ENCODE data around the gene NPEPL1. TPM values are rescaled to one million over a fixed set of nuclear protein-coding genes. Genes with fewer than 3 reads are reported as not detected.
A peak's percentile ranks its signal among the peaks of the same experiment; 100 is the strongest.
"Not testable (repeated sequence)": the region's sequence is repeated elsewhere in the genome, so short reads cannot be mapped to it uniquely, and the experiment has no call there.

NPEPL1 gene
- polyA plus RNA-seq, 4 donors, result 16.5 to 30.4 (median 26.3) TPM

DNA sequence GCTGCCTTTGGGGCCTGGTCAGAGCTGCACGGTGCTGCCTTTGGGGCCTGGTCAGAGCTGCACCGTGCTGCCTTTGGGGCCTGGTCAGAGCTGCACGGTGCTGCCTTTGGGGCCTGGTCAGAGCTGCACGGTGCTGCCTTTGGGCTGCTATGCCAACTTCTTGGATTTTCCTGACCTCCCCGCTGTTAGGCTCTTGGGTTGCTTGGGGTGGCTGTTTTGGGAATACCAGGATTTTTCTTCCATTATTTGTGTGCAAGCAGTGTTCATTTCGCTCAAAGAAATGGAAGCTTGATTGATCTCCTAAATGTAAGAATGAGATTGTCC, 44.1 kb upstream of the NPEPL1 start:
- not testable (repeated sequence) for H3K4me1 ChIP-seq (ENCODE audit: control insufficient read depth in 3 of 3, insufficient read depth in 2 of 3, low read depth in 1 of 3, low read length in 2 of 3); FAIRE-seq; H3K9me3 ChIP-seq (ENCODE audit: control insufficient read depth in 2 of 2, insufficient read depth in 1 of 2, low read depth in 1 of 2, low read length in 1 of 2); DNase-seq; H3K27ac ChIP-seq (ENCODE audit: low read depth in 1 of 3, low read length in 2 of 3); H3K27me3 ChIP-seq (ENCODE audit: control insufficient read depth in 3 of 3, insufficient read depth in 3 of 3, low read length in 3 of 3); H3K36me3 ChIP-seq (ENCODE audit: control insufficient read depth in 3 of 3, insufficient read depth in 2 of 3, low read depth in 1 of 3, low read length in 3 of 3); H3K4me3 ChIP-seq (ENCODE audit: low read depth in 1 of 3, low read length in 3 of 3)
- WGBS, 3 donors, result 90 to 93% (median 92%) methylated on average over 6 of the region's 6 CpGs

DNA sequence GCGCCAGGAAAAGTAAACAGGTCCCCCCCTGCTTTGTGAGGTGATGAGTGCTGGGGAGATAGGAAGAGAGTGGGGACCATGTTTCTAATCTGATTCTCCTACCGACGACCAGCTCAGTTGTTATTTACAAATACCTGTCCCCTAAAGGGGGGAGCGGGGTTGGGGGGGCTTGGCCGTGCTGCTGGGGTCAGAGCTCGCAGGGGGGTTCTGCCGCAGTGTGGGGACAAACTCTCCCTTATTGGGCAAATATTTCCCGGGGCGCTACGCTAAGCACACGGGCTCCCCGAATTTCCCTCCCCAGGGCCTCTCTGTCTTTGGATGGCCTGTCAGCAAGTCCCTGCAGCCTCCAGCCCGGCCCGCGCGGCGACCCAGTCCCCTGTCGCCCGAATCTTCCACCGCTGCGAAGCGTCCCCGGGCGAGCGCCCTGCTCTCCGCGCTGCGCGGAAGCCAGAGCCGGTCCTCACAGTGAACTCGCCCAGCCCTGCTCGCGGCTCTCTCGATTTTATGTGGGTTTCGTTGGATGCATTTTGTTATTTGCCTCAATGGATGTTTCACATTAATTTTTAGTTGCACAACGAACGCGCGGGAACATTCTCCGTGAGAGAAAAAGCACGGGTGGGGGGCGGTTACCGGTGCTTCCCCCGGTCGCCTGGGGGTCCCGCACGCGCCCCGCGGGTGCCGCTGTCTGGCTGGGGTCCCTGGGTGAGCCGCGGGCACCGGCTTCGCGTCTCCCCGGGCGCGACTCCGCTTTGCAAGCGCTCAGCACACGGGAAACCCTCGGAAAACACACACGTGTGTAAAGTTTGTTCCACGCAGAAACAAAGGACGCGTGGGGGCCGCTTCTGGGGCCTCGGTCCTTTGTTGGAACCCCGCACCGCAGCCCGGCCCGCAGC, 43.1 kb upstream of the NPEPL1 start:
- Histone ChIP-seq H3K4me1 (ENCODE audit: control insufficient read depth in 3 of 3, insufficient read depth in 2 of 3, low read depth in 1 of 3, low read length in 2 of 3) (peaks cover 0 to 4% (median 1%) of the 10 kb centered on the region in 3 donors), H3K27me3 (ENCODE audit: control insufficient read depth in 3 of 3, insufficient read depth in 3 of 3, low read length in 3 of 3) (no peaks in the 10 kb centered on the region), H3K4me3 (ENCODE audit: low read depth in 1 of 3, low read length in 3 of 3) (peak overlapping the region; percentile 44 to 94 (median 51)), H3K36me3 (ENCODE audit: control insufficient read depth in 3 of 3, insufficient read depth in 2 of 3, low read depth in 1 of 3, low read length in 3 of 3) (no peaks in the 10 kb centered on the region), H3K27ac (ENCODE audit: low read depth in 1 of 3, low read length in 2 of 3) (peak overlapping the region in 2 of 3 donors; percentile 86 to 94), H3K9me3 (ENCODE audit: control insufficient read depth in 2 of 2, insufficient read depth in 1 of 2, low read depth in 1 of 2, low read length in 1 of 2) (no peaks in the 10 kb centered on the region)
- 4 to 12% (median 5%) methylated on average over 69 to 73 of the region's 73 CpGs for WGBS, 3 donors
- FAIRE-seq (no peak), DNase-seq (peak; percentile 21 to 49)

DNA sequence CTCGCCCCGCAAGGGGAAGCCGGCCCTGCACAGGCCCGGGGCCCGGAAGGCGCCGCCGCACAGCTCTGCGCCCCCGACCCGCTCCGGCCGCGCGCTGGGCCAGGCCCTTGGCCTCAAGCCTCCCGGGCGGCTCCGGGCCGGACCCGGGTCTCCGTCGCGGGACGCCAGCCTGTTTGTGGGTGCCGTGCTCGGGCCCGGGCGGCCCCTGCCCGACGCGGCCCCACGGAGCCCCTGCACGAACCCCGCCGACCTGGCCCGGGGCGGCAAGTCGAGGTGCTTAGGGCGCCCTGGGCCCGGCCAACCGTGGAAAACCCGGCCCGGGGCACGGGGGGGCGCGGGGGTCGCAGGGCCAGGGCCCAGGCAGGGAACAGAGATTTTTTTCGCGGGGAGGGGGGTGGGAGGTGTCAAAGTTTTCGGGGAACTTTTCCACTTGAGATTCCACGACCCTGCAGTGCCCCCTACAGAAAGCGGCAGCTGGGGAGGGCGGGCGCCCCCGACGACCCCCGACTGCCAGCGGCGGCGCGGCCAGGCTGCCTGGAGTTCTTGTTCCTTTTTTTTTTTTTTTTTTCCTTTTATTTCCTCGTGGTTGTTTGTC, 42.3 kb upstream of the NPEPL1 start:
- Histone ChIP-seq H3K27ac (ENCODE audit: low read depth in 1 of 3, low read length in 2 of 3) (peak overlapping the region; percentile 86 to 98 (median 94)), H3K27me3 (ENCODE audit: control insufficient read depth in 3 of 3, insufficient read depth in 3 of 3, low read length in 3 of 3) (no peaks in the 10 kb centered on the region), H3K36me3 (ENCODE audit: control insufficient read depth in 3 of 3, insufficient read depth in 2 of 3, low read depth in 1 of 3, low read length in 3 of 3) (no peaks in the 10 kb centered on the region), H3K4me1 (ENCODE audit: control insufficient read depth in 3 of 3, insufficient read depth in 2 of 3, low read depth in 1 of 3, low read length in 2 of 3) (peaks cover 0 to 4% (median 1%) of the 10 kb centered on the region in 3 donors), H3K9me3 (ENCODE audit: control insufficient read depth in 2 of 2, insufficient read depth in 1 of 2, low read depth in 1 of 2, low read length in 1 of 2) (no peaks in the 10 kb centered on the region), H3K4me3 (ENCODE audit: low read depth in 1 of 3, low read length in 3 of 3) (peak overlapping the region; percentile 51 to 94 (median 79))
- DNase-seq, result peak; percentile 10 to 68
- whole genome bisulfite sequencing, 3 donors, result 0 to 2% (median 1%) methylated on average over 36 to 62 of the region's 62 CpGs
- no peak for FAIRE-seq

DNA sequence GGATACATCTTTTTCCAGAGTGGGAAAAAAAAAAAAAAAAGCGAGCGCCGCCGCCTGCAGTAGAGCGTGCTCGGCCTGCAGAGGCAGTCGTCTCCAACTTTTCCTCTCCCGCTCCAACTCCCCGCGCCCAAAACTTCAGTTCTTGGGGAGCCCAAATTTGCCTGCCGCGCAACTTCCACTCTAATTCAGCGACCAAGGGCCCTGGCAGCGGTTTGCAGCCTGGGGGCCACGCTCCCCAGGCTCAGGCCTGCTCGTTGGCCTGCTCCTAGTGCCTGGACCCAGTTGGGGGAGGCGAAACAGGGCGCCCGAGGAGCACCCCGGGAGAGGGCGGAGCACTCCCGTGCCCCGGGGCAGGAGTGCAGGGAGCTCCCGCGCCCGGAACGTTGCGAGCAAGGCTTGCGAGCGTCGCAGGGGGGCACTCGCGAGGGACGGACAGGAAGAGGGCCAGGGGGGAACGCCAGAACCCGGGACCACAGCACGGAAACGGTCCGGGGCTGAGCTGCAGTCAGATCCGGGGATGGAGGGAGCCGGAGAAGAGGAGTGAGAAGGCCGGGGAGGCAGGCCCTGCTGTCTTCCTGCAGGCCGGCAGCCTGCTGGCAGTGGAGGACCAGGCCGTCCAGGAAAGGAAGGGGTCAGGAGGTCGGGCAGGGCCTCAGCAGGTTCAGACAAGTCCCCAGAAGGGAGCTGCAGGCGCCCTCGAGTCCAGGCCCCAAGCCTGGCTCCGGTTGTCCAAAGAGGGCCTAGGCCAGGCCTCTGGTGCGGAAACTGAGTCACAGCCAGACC, 41.6 kb upstream of the NPEPL1 start, which contains the start of gene STX16:
Gene STX16 (plus strand): TSS at position 508 of the 783 bp plus-strand sequence. CDS start 724 bp downstream, outside the sequence.
- FAIRE-seq, result no peak
- peaks cover 0 to 4% (median 1%) of the 10 kb centered on the region in 3 donors for H3K4me1 ChIP-seq (ENCODE audit: control insufficient read depth in 3 of 3, insufficient read depth in 2 of 3, low read depth in 1 of 3, low read length in 2 of 3)
- no peaks in the 10 kb centered on the region for H3K36me3 ChIP-seq (ENCODE audit: control insufficient read depth in 3 of 3, insufficient read depth in 2 of 3, low read depth in 1 of 3, low read length in 3 of 3)
- peak; percentile 97 to 98 for DNase-seq
- H3K27me3 ChIP-seq (ENCODE audit: control insufficient read depth in 3 of 3, insufficient read depth in 3 of 3, low read length in 3 of 3), result no peaks in the 10 kb centered on the region
- H3K9me3 ChIP-seq (ENCODE audit: control insufficient read depth in 2 of 2, insufficient read depth in 1 of 2, low read depth in 1 of 2, low read length in 1 of 2), result no peaks in the 10 kb centered on the region
- H3K27ac ChIP-seq (ENCODE audit: low read depth in 1 of 3, low read length in 2 of 3), result peak within 1 kb of the TSS; percentile 86 to 98 (median 94)
- peak within 1 kb of the TSS; percentile 79 to 94 (median 81) for H3K4me3 ChIP-seq (ENCODE audit: low read depth in 1 of 3, low read length in 3 of 3)
- 0 to 1% (median 0%) methylated on average over 46 to 49 of the region's 49 CpGs for WGBS, 3 donors

DNA sequence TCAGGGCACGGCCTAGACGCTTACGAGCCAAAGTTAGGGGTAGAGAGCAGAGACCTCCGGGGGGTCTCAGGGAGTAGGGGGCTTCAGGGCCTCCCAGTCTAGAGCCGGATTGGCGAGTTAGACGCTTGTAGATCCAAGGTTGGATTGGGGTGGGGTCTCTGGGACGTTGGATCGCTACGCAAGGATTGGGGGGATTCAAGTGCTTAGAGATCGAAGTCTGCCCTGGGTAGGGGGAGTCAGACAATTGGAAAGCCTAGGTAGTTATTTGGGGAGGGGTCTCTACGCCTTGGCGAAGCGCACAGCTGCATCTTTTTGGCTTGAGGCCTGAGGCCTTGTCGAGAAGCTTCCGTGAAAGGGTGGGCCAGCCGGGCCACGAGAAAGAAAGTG, 41.0 kb upstream of the NPEPL1 start:
- Histone ChIP-seq H3K27me3 (ENCODE audit: control insufficient read depth in 3 of 3, insufficient read depth in 3 of 3, low read length in 3 of 3) (no peaks in the 10 kb centered on the region), H3K27ac (ENCODE audit: low read depth in 1 of 3, low read length in 2 of 3) (peak overlapping the region; percentile 86 to 98 (median 94)), H3K4me1 (ENCODE audit: control insufficient read depth in 3 of 3, insufficient read depth in 2 of 3, low read depth in 1 of 3, low read length in 2 of 3) (peaks cover under 1 to 4% (median 1%) of the 10 kb centered on the region in 3 donors), H3K36me3 (ENCODE audit: control insufficient read depth in 3 of 3, insufficient read depth in 2 of 3, low read depth in 1 of 3, low read length in 3 of 3) (no peaks in the 10 kb centered on the region), H3K4me3 (ENCODE audit: low read depth in 1 of 3, low read length in 3 of 3) (peak overlapping the region; percentile 79 to 94 (median 81)), H3K9me3 (ENCODE audit: control insufficient read depth in 2 of 2, insufficient read depth in 1 of 2, low read depth in 1 of 2, low read length in 1 of 2) (no peaks in the 10 kb centered on the region)
- DNase-seq, result no peak
- 0 to 1% (median 1%) methylated on average over 18 of the region's 18 CpGs for WGBS, 3 donors
- FAIRE-seq, result no peak

DNA sequence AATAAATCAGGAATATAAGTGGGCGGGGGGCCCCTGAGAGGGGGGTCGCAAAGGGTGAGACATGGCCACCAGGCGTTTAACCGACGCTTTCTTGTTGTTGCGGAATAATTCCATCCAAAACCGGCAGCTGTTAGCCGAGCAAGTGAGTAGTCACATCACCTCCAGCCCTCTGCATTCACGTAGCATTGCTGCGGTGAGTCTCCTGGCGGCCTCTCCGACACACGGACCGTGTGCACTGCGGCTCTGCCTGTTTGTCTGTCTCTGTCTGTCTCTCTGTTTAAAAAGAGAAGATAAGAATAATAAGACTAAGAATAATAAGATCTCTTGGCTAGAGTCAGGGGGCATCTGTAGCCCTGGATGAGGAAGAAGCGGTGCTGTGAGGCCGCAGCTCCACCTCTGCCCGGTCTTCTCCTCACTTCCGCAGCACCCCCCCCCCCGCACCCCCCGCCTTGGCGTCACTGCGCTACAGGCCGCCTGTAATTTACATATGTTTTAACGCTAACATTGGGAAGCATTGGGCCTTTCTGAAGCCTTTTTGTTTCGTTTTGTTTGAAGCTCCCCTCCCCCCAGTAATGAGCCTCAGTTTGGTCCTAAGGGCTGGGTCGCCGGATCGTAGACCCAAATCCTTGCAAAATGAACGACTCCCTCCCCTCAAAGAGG, 40.5 kb upstream of the NPEPL1 start:
- Histone ChIP-seq H3K36me3 (ENCODE audit: control insufficient read depth in 3 of 3, insufficient read depth in 2 of 3, low read depth in 1 of 3, low read length in 3 of 3) (no peaks in the 10 kb centered on the region), H3K27me3 (ENCODE audit: control insufficient read depth in 3 of 3, insufficient read depth in 3 of 3, low read length in 3 of 3) (no peaks in the 10 kb centered on the region), H3K4me3 (ENCODE audit: low read depth in 1 of 3, low read length in 3 of 3) (peak overlapping the region; percentile 79 to 94 (median 81)), H3K9me3 (ENCODE audit: control insufficient read depth in 2 of 2, insufficient read depth in 1 of 2, low read depth in 1 of 2, low read length in 1 of 2) (no peaks in the 10 kb centered on the region), H3K4me1 (ENCODE audit: control insufficient read depth in 3 of 3, insufficient read depth in 2 of 3, low read depth in 1 of 3, low read length in 2 of 3) (peaks cover 1 to 4% (median 4%) of the 10 kb centered on the region in 3 donors), H3K27ac (ENCODE audit: low read depth in 1 of 3, low read length in 2 of 3) (peak overlapping the region; percentile 86 to 98 (median 94))
- WGBS, 3 donors, result 0% methylated on average over 30 of the region's 30 CpGs
- DNase-seq (peak; percentile 80 to 87), FAIRE-seq (no peak)

DNA sequence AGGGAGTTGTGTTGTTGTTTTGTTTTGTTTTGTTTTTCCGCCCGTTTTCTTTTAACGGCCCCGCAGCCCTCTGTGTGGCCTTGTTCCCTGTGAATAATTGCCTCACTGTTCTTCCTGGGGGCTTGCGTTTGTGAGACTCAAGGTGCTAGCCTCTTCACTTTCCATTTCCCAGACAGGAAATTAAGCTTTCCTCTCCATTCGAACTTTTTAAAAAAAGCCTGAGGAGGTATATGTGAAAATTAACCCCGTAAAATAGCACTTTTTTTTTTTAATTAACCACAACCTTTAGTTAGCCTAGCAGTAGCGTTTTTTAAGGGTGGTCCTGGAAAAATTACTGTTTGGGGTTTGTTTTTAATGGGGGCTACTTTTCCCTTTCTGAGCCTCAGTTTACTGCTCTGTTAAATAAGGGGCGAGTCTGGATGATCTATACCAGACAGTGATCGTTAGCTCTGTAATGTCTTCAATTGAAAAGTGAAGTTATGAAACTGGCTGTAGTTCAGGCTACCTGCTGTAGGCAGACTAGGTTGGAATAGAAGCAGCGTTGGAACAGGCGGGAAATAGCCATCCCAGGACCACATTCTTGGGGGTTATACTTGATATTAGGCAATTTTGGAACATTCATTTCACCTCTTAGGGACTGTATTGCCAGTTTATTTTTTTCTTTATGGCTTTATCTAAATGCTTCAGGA, 39.9 kb upstream of the NPEPL1 start:
- WGBS, 3 donors, result 5 to 7% (median 6%) methylated on average over 12 of the region's 12 CpGs
- H3K36me3 ChIP-seq (ENCODE audit: control insufficient read depth in 3 of 3, insufficient read depth in 2 of 3, low read depth in 1 of 3, low read length in 3 of 3), result no peaks in the 10 kb centered on the region
- no peaks in the 10 kb centered on the region for H3K9me3 ChIP-seq (ENCODE audit: control insufficient read depth in 2 of 2, insufficient read depth in 1 of 2, low read depth in 1 of 2, low read length in 1 of 2)
- peaks cover 1 to 4% (median 4%) of the 10 kb centered on the region in 3 donors for H3K4me1 ChIP-seq (ENCODE audit: control insufficient read depth in 3 of 3, insufficient read depth in 2 of 3, low read depth in 1 of 3, low read length in 2 of 3)
- peak overlapping the region; percentile 86 to 98 (median 93) for H3K27ac ChIP-seq (ENCODE audit: low read depth in 1 of 3, low read length in 2 of 3)
- FAIRE-seq (no peak), DNase-seq (peak; percentile 26 to 36)
- H3K4me3 ChIP-seq (ENCODE audit: low read depth in 1 of 3, low read length in 3 of 3), result peak overlapping the region; percentile 79 to 94 (median 81)
- no peaks in the 10 kb centered on the region for H3K27me3 ChIP-seq (ENCODE audit: control insufficient read depth in 3 of 3, insufficient read depth in 3 of 3, low read length in 3 of 3)

All from small intestine (tissue), 7 donors.